HG03025 (cell line): ENCODE data around the gene GCN1.

Source experiments
- ATAC-seq: cut with Tn5 transposase; IDR thresholded peaks from one replicate; pipeline ENCODE4 v1.9.1; 2021; ENCODE audit warnings: mild to moderate bottlenecking, moderate library complexity; ENCODE audit not compliant: unreplicated experiment, low FRiP score

GCN1 gene

GRCh38 chr12:120190386-120190785, 4.1 kb downstream of the GCN1 start:
- ATAC-seq, result no peak

GRCh38 chr12:120186654-120187053, 7.9 kb downstream of the GCN1 start:
- no peak for ATAC-seq

GRCh38 chr12:120183211-120183631, 11.3 kb downstream of the GCN1 start:
- ATAC-seq, result no peak

GRCh38 chr12:120181991-120182631, 12.4 kb downstream of the GCN1 start:
- no peak for ATAC-seq

- no peak for ATAC-seq
These were observed 13.5 kb downstream of the GCN1 start for GRCh38 chr12:120180975-120181374.

GRCh38 chr12:120175537-120175936, 19.0 kb downstream of the GCN1 start:
- ATAC-seq, result no peak

- ATAC-seq, result no peak
These were observed 19.5 kb downstream of the GCN1 start for GRCh38 chr12:120175062-120175461.

GRCh38 chr12:120172053-120172452, 22.5 kb downstream of the GCN1 start:
- ATAC-seq, result no peak

GRCh38 chr12:120170631-120171030, 23.9 kb downstream of the GCN1 start:
- no peak for ATAC-seq

GRCh38 chr12:120169946-120170345, 24.6 kb downstream of the GCN1 start:
- no peak for ATAC-seq

GRCh38 chr12:120168337-120168736, 26.2 kb downstream of the GCN1 start:
- ATAC-seq, result no peak

- ATAC-seq, result no peak
These were observed 26.9 kb downstream of the GCN1 start for GRCh38 chr12:120167529-120168095.

- no peak for ATAC-seq
These were observed 30.2 kb downstream of the GCN1 start for GRCh38 chr12:120164293-120164692.

- ATAC-seq, result no peak
These were observed 31.8 kb downstream of the GCN1 start for GRCh38 chr12:120162763-120163162.

- no peak for ATAC-seq
These were observed 32.7 kb downstream of the GCN1 start for GRCh38 chr12:120161852-120162251.

GRCh38 chr12:120159509-120160237, 34.8 kb downstream of the GCN1 start:
- ATAC-seq, result no peak

GRCh38 chr12:120158351-120158750, 36.2 kb downstream of the GCN1 start:
- no peak for ATAC-seq

GRCh38 chr12:120157678-120158077, 36.8 kb downstream of the GCN1 start:
- no peak for ATAC-seq

- no peak for ATAC-seq
These were observed 37.9 kb downstream of the GCN1 start for GRCh38 chr12:120156315-120157259.

- no peak for ATAC-seq
These were observed 39.4 kb downstream of the GCN1 start for GRCh38 chr12:120155072-120155471.
